ENCODE measurements around the gene ZNF213.

ZNF213 gene

GRCh38 chr16:3134338-3135125, at the start of gene ZNF213:
Gene ZNF213, plus strand, starts transcription at chr16:3135029. Its CDS starts 2,252 bp downstream, at chr16:3137281.
- peak; percentile 95 for DNase-seq

GRCh38 chr16:3085868-3086595, 48.8 kb upstream of the ZNF213 start:
- DNase-seq: no peak

GRCh38 chr16:3086596-3087242, 48.1 kb upstream of the ZNF213 start:
- DNase-seq: no peak

GRCh38 chr16:3087243-3088235, 47.3 kb upstream of the ZNF213 start:
- DNase-seq: no peak

- no peak for DNase-seq
Measured at GRCh38 chr16:3088450-3088849, 46.4 kb upstream of the ZNF213 start.

GRCh38 chr16:3088925-3089716, 45.7 kb upstream of the ZNF213 start:
- DNase-seq: no peak

GRCh38 chr16:3089717-3090592, 44.9 kb upstream of the ZNF213 start:
- no peak for DNase-seq

- no peak for DNase-seq
Measured at GRCh38 chr16:3091551-3091950, 43.3 kb upstream of the ZNF213 start.

- no peak for DNase-seq
Measured at GRCh38 chr16:3092501-3092941, 42.3 kb upstream of the ZNF213 start.

- DNase-seq: no peak
Measured at GRCh38 chr16:3094289-3095027, 40.4 kb upstream of the ZNF213 start.

GRCh38 chr16:3095869-3096268, 39.0 kb upstream of the ZNF213 start:
- no peak for DNase-seq

GRCh38 chr16:3096362-3096761, 38.5 kb upstream of the ZNF213 start:
- DNase-seq: no peak

- DNase-seq: no peak
Measured at GRCh38 chr16:3097266-3097665, 37.6 kb upstream of the ZNF213 start.

GRCh38 chr16:3098459-3099394, 36.1 kb upstream of the ZNF213 start, which contains the start of gene ZSCAN10:
Gene ZSCAN10, minus strand, starts transcription at chr16:3099294. Its CDS starts 6,357 bp downstream, at chr16:3092937.
- no peak for DNase-seq

- DNase-seq: no peak
Measured at GRCh38 chr16:3099395-3099731, 35.5 kb upstream of the ZNF213 start.

GRCh38 chr16:3099732-3100499, 34.9 kb upstream of the ZNF213 start:
- DNase-seq: no peak

GRCh38 chr16:3101018-3101840, 33.6 kb upstream of the ZNF213 start:
- no peak for DNase-seq

Measured in DMS79 (cell line).